GM12801 (cell line): ENCODE measurements around the gene DPH5.

Source experiments
- CTCF ChIP-seq: IDR thresholded peaks from one replicate; pipeline ENCODE4 v1.5.1; 2011; ENCODE audit warnings: control low read depth; ENCODE audit not compliant: insufficient read length; ENCODE audit errors: extremely low read depth

DPH5 gene

GRCh38 chr1:101028466-101028865, 2.9 kb upstream of the DPH5 start:
- no peak for TF ChIP-seq CTCF

- TF ChIP-seq CTCF = no peak
Measured at GRCh38 chr1:101027194-101027772, 1.7 kb upstream of the DPH5 start.

- TF ChIP-seq CTCF = no peak
Measured at GRCh38 chr1:101026430-101026788, 825 bp upstream of the DPH5 start.

- TF ChIP-seq CTCF = no peak
Measured at GRCh38 chr1:101025283-101025656, 314 bp downstream of the DPH5 start.

- TF ChIP-seq CTCF = no peak
Measured at GRCh38 chr1:101022294-101022693, 3.3 kb downstream of the DPH5 start.

- no peak for TF ChIP-seq CTCF
Measured at GRCh38 chr1:101017448-101017847, 8.1 kb downstream of the DPH5 start.

- TF ChIP-seq CTCF = no peak
Measured at GRCh38 chr1:101013776-101014175, 11.8 kb downstream of the DPH5 start.
